Neural progenitor cell (in vitro differentiated cells): ENCODE results near the gene CYB5A. TPM values are rescaled to one million over a fixed set of nuclear protein-coding genes. Genes with fewer than 3 reads are reported as not detected.
"Not testable (repeated sequence)": the region's sequence is repeated elsewhere in the genome, so short reads cannot be mapped to it uniquely, and the experiment has no call there.

Experiments
- DNase-seq: peaks from one replicate; pipeline ENCODE4 v3.0.0-alpha.2; 2016; ENCODE audit warnings: low spot score
- H2AFZ ChIP-seq: fragments of 200-600 bp; sonication (generic); replicated peaks from 2 replicates; pipeline ENCODE4 v1.6.1; 2016; ENCODE audit warnings: antibody characterized with exemption
- H3F3A ChIP-seq: fragments of 200-600 bp; sonication (generic); 2 replicates; pipeline ENCODE4 v1.6.1; 2016; ENCODE audit warnings: antibody characterized with exemption, low read depth
- H3K27ac ChIP-seq: fragments of 200-600 bp; sonication (generic); 2 replicates; pipeline ENCODE4 v1.5.1; 2016; ENCODE audit warnings: mild to moderate bottlenecking
- H3K27me3 ChIP-seq: fragments of 200-600 bp; sonication (generic); 2 replicates; pipeline ENCODE4 v1.6.1; 2016; ENCODE audit warnings: mild to moderate bottlenecking, moderate library complexity
- H3K36me3 ChIP-seq: fragments of 200-600 bp; sonication (generic); 2 replicates; pipeline ENCODE4 v1.5.1; 2016
- H3K4me1 ChIP-seq: fragments of 200-600 bp; sonication (generic); 2 replicates; pipeline ENCODE4 v1.6.1; 2016; ENCODE audit warnings: mixed run types
- H3K4me2 ChIP-seq: fragments of 200-600 bp; sonication (generic); 2 replicates; pipeline ENCODE4 v1.6.1; 2016
- H3K4me3 ChIP-seq: fragments of 200-600 bp; sonication (generic); 2 replicates; pipeline ENCODE4 v1.5.1; 2016
- H3K79me2 ChIP-seq: fragments of 200-600 bp; sonication (generic); 2 replicates; pipeline ENCODE4 v1.6.1; 2016; ENCODE audit warnings: low read depth
- H3K9ac ChIP-seq: fragments of 200-600 bp; sonication (generic); 2 replicates; pipeline ENCODE4 v1.6.1; 2016
- H3K9me3 ChIP-seq: fragments of 200-600 bp; sonication (generic); 2 replicates; pipeline ENCODE4 v1.5.1; 2016; ENCODE audit warnings: low read depth
- H4K20me1 ChIP-seq: fragments of 200-600 bp; sonication (generic); 2 replicates; pipeline ENCODE4 v1.6.1; 2016; ENCODE audit warnings: low read depth
- H3K27ac Mint-ChIP-seq: 3 replicates; pipeline ENCODE4 v1.8.0; 2021; ENCODE audit warnings: mixed read lengths
- H3K27me3 Mint-ChIP-seq: 2 replicates; pipeline ENCODE4 v1.8.0; 2022; ENCODE audit warnings: low read depth, mild to moderate bottlenecking, inconsistent platforms, moderate library complexity, mixed read lengths; ENCODE audit not compliant: insufficient read depth
- H3K36me3 Mint-ChIP-seq: 3 replicates; pipeline ENCODE4 v1.8.0; 2021; ENCODE audit warnings: mixed read lengths
- H3K4me1 Mint-ChIP-seq: 3 replicates; pipeline ENCODE4 v1.8.0; 2021; ENCODE audit warnings: mixed read lengths
- H3K4me3 Mint-ChIP-seq: 3 replicates; pipeline ENCODE4 v1.8.0; 2021; ENCODE audit warnings: mild to moderate bottlenecking, moderate library complexity, mixed read lengths
- H3K9me3 Mint-ChIP-seq: 3 replicates; pipeline ENCODE4 v1.8.0; 2020; ENCODE audit warnings: mixed read lengths
- CTCF ChIP-seq: fragments of 200-600 bp; sonication (generic); IDR thresholded peaks from 2 replicates; pipeline ENCODE4 v1.5.1; 2017; ENCODE audit warnings: antibody characterized with exemption, mild to moderate bottlenecking
- EZH2 ChIP-seq: fragments of 200-600 bp; sonication (generic); IDR thresholded peaks from 2 replicates; pipeline ENCODE4 v1.6.1; 2017; ENCODE audit warnings: antibody characterized with exemption, mild to moderate bottlenecking, moderate library complexity
- EZH2phosphoT487 ChIP-seq: fragments of 200-600 bp; sonication (generic); IDR thresholded peaks from 2 replicates; pipeline ENCODE4 v1.6.1; 2017; ENCODE audit warnings: antibody characterized with exemption
- total RNA-seq: library from RNA; depleted of rRNA; stranded (reverse); fragments of >200 nt; gene quantifications from 2 replicates; pipeline ENCODE4 v1.2.3, GENCODE V29; 2015; ENCODE audit warnings: low replicate concordance

Gene CYB5A
- total RNA-seq, 1 donor from 2014 or later, result 33.7 TPM

- DNase-seq, result no peak
- no peaks in the 10 kb centered on the region for H3K4me1 ChIP-seq
- no peak overlapping the region for H3K4me2 ChIP-seq
- H3K27me3 Mint-ChIP-seq, result peaks cover 9% of the 10 kb centered on the region
- H3K27me3 ChIP-seq, result peaks cover 22% of the 10 kb centered on the region
- no peak overlapping the region for H3K27ac ChIP-seq
- H3K9me3 Mint-ChIP-seq, result peaks cover 5% of the 10 kb centered on the region
- no peak overlapping the region for H2AFZ ChIP-seq
- H3F3A ChIP-seq, result no peaks in the 10 kb centered on the region
- H3K36me3 Mint-ChIP-seq, result peaks cover 1% of the 10 kb centered on the region
- TF ChIP-seq CTCF (no peak), EZH2 (no peak)
- H3K4me3 Mint-ChIP-seq, result no peak overlapping the region
- H3K4me1 Mint-ChIP-seq, result peaks cover 6% of the 10 kb centered on the region
- no peaks in the 10 kb centered on the region for H3K36me3 ChIP-seq
- H3K4me3 ChIP-seq, result no peak overlapping the region
- H3K9ac ChIP-seq, result no peak overlapping the region
- no peaks in the 10 kb centered on the region for H4K20me1 ChIP-seq
- peaks cover 5% of the 10 kb centered on the region for H3K9me3 ChIP-seq
- H3K79me2 ChIP-seq, result no peaks in the 10 kb centered on the region
- no peak overlapping the region for H3K27ac Mint-ChIP-seq
These were observed 2.8 kb upstream of the CYB5A start for GRCh38 chr18:74294526-74294925.

GRCh38 chr18:74292982-74293381, 1.2 kb upstream of the CYB5A start:
- not testable (repeated sequence) for H3K36me3 ChIP-seq, H3K9ac ChIP-seq, H2AFZ ChIP-seq, H3K27me3 Mint-ChIP-seq, DNase-seq, H3K27ac Mint-ChIP-seq, H3K4me1 ChIP-seq, H3K4me2 ChIP-seq, H3K9me3 Mint-ChIP-seq, H3K4me1 Mint-ChIP-seq, H3F3A ChIP-seq, H3K79me2 ChIP-seq, H4K20me1 ChIP-seq, H3K9me3 ChIP-seq, H3K36me3 Mint-ChIP-seq, H3K4me3 ChIP-seq, H3K27ac ChIP-seq
- H3K4me3 Mint-ChIP-seq, result peak overlapping the region; percentile 93
- peaks cover 22% of the 10 kb centered on the region for H3K27me3 ChIP-seq

- H3K9me3 Mint-ChIP-seq, result peaks cover 2% of the 10 kb centered on the region
- H3K27ac Mint-ChIP-seq, result no peak overlapping the region
These were observed 737 bp upstream of the CYB5A start for GRCh38 chr18:74292541-74292858.

GRCh38 chr18:74291472-74291770, 342 bp downstream of the CYB5A start:
- Histone ChIP-seq H3K27ac (no peak overlapping the region), H3K36me3 (no peaks in the 10 kb centered on the region)
- H3K4me3 Mint-ChIP-seq, result peak overlapping the region; percentile 93

More at GRCh38 chr18:74292541-74292858, 737 bp upstream of the CYB5A start:
- peak overlapping the region; percentile 97 for H3K4me2 ChIP-seq
- no peak for DNase-seq
- no peaks in the 10 kb centered on the region for H3F3A ChIP-seq
- H3K9ac ChIP-seq, result no peak overlapping the region
- peak overlapping the region; percentile 88 for H3K4me3 ChIP-seq
- H3K79me2 ChIP-seq, result no peaks in the 10 kb centered on the region
- peaks cover 5% of the 10 kb centered on the region for H3K27me3 Mint-ChIP-seq
- H3K36me3 Mint-ChIP-seq, result peaks cover 1% of the 10 kb centered on the region
- peaks cover 5% of the 10 kb centered on the region for H3K9me3 ChIP-seq
- TF ChIP-seq EZH2phosphoT487 (no peak), EZH2 (no peak), CTCF (no peak)
- no peak overlapping the region for H3K27ac ChIP-seq
- H3K36me3 ChIP-seq, result no peaks in the 10 kb centered on the region
- H3K4me1 Mint-ChIP-seq, result peaks cover 6% of the 10 kb centered on the region
- peaks cover 22% of the 10 kb centered on the region for H3K27me3 ChIP-seq
- H3K4me3 Mint-ChIP-seq, result peak overlapping the region; percentile 93
- no peaks in the 10 kb centered on the region for H4K20me1 ChIP-seq
- H2AFZ ChIP-seq, result peak overlapping the region; percentile 23
- H3K4me1 ChIP-seq, result no peaks in the 10 kb centered on the region

More at GRCh38 chr18:74291472-74291770, 342 bp downstream of the CYB5A start:
- Histone ChIP-seq H3F3A (no peaks in the 10 kb centered on the region), H2AFZ (peak overlapping the region; percentile 89), H3K4me3 (peak overlapping the region; percentile 88), H3K27me3 (peaks cover 22% of the 10 kb centered on the region), H3K9me3 (peaks cover 5% of the 10 kb centered on the region), H3K9ac (no peak overlapping the region), H3K4me2 (peak overlapping the region; percentile 97), H3K4me1 (no peaks in the 10 kb centered on the region), H3K79me2 (no peaks in the 10 kb centered on the region), H4K20me1 (no peaks in the 10 kb centered on the region)
- Mint-ChIP-seq H3K27ac (no peak overlapping the region), H3K9me3 (peaks cover 2% of the 10 kb centered on the region), H3K4me1 (peaks cover 6% of the 10 kb centered on the region), H3K36me3 (peaks cover 1% of the 10 kb centered on the region), H3K27me3 (peaks cover 7% of the 10 kb centered on the region)
- no peak for DNase-seq
- TF ChIP-seq EZH2phosphoT487, result no peak
- TF ChIP-seq EZH2, result no peak
- TF ChIP-seq CTCF, result no peak
